Stomach (tissue), 4 donors: ENCODE data around the gene SIGLEC8.

Source experiments
- CTCF ChIP-seq, 7 experiments: fragments of 450-650 bp in 4 of 7; fragments of 200-600 bp in 3 of 7; sonication (generic) in 3 of 7; IDR thresholded peaks; one replicate each; pipeline ENCODE4 v1.5.1; 2016 to 2019; ENCODE audit warnings: antibody characterized with exemption in 7 of 7, control low read depth in 2 of 7, mild to moderate bottlenecking in 1 of 7
- POLR2A ChIP-seq, 4 donors: fragments of 450-650 bp; IDR thresholded peaks; one replicate each; pipeline ENCODE4 v1.6.1; 2016; ENCODE audit warnings: antibody characterized with exemption in 4 of 4, control low read depth in 2 of 4, mild to moderate bottlenecking in 1 of 4, moderate library complexity in 1 of 4
- POLR2AphosphoS5 ChIP-seq, 3 donors: sonication (generic); formaldehyde crosslinking; IDR thresholded peaks; one replicate each; pipeline ENCODE4 v1.6.1; 2016; ENCODE audit warnings: antibody characterized with exemption in 3 of 3

- TF ChIP-seq CTCF (IDR thresholded peaks at IDR 0.05) (no peak), POLR2A (IDR thresholded peaks at IDR 0.05) (no peak), POLR2AphosphoS5 (IDR thresholded peaks at IDR 0.05) (no peak)
Observed at GRCh38 chr19:51458899-51459505, 748 bp upstream of the SIGLEC8 start.
